Left ventricle myocardium inferior (tissue), 1 donor: ENCODE results near the gene HHAT. TPM values are rescaled to one million over a fixed set of nuclear protein-coding genes. Genes with fewer than 3 reads are reported as not detected.
"Not testable (repeated sequence)": the region's sequence is repeated elsewhere in the genome, so short reads cannot be mapped to it uniquely, and the experiment has no call there.

Experiments
- DNase-seq: peaks from one replicate; pipeline ENCODE4 v3.0.0-alpha.2; 2020
- H3K27ac ChIP-seq: fragments of 200-600 bp; replicated peaks from 2 replicates; pipeline ENCODE4 v1.8.0; 2021
- H3K27me3 ChIP-seq: fragments of 200-600 bp; 2 replicates; pipeline ENCODE4 v1.8.0; 2021; ENCODE audit warnings: low read depth
- H3K36me3 ChIP-seq: fragments of 200-600 bp; 2 replicates; pipeline ENCODE4 v1.8.0; 2021
- H3K4me1 ChIP-seq: fragments of 200-600 bp; 2 replicates; pipeline ENCODE4 v1.8.0; 2021
- H3K4me3 ChIP-seq: fragments of 200-600 bp; 2 replicates; pipeline ENCODE4 v1.8.0; 2021; ENCODE audit warnings: mild to moderate bottlenecking, moderate library complexity
- H3K9me3 ChIP-seq: fragments of 200-600 bp; replicated peaks from 2 replicates; pipeline ENCODE4 v1.8.0; 2021
- intact Hi-C: fragments of 100-400 bp; cut with micrococcal nuclease; formaldehyde crosslinking; loops from one replicate; pipeline ENCODE4 v1.11.0; 2022
- total RNA-seq: library from RNA; stranded (reverse); fragmentation: NEBNext Ultra II Directional; extraction: Animal tissue kit (Norgen Biotek cat#: 25700); gene quantifications from one replicate; pipeline ENCODE4 v1.2.1, GENCODE V29; 2021
- TF ChIP-seq, protein P1 (sequence below): fragments of 200-600 bp; IDR thresholded peaks from 2 replicates; pipeline ENCODE4 v1.8.0; 2021; ENCODE audit warnings: antibody characterized with exemption, mild to moderate bottlenecking, borderline replicate concordance
- donor health status: DM: no; HTN: yes; CAD: no; lungs with severe emphysema.

Gene HHAT
- total RNA-seq, 1 donor from 2014 or later = 2.1 TPM

- H3K9me3 ChIP-seq = no peaks in the 10 kb centered on the region
- TF ChIP-seq, protein P1, sequence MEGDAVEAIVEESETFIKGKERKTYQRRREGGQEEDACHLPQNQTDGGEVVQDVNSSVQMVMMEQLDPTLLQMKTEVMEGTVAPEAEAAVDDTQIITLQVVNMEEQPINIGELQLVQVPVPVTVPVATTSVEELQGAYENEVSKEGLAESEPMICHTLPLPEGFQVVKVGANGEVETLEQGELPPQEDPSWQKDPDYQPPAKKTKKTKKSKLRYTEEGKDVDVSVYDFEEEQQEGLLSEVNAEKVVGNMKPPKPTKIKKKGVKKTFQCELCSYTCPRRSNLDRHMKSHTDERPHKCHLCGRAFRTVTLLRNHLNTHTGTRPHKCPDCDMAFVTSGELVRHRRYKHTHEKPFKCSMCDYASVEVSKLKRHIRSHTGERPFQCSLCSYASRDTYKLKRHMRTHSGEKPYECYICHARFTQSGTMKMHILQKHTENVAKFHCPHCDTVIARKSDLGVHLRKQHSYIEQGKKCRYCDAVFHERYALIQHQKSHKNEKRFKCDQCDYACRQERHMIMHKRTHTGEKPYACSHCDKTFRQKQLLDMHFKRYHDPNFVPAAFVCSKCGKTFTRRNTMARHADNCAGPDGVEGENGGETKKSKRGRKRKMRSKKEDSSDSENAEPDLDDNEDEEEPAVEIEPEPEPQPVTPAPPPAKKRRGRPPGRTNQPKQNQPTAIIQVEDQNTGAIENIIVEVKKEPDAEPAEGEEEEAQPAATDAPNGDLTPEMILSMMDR = no peak
- H3K27me3 ChIP-seq = no peaks in the 10 kb centered on the region
- no peak for DNase-seq
- H3K4me1 ChIP-seq = peaks cover 24% of the 10 kb centered on the region
- no peaks in the 10 kb centered on the region for H3K36me3 ChIP-seq
- peak overlapping the region; percentile 25 for H3K27ac ChIP-seq
- H3K4me3 ChIP-seq = peak overlapping the region; percentile 60
- intact Hi-C loops = no loop called here
Measured at GRCh38 chr1:210342986-210343780, 14.5 kb downstream of the HHAT start.

DNA sequence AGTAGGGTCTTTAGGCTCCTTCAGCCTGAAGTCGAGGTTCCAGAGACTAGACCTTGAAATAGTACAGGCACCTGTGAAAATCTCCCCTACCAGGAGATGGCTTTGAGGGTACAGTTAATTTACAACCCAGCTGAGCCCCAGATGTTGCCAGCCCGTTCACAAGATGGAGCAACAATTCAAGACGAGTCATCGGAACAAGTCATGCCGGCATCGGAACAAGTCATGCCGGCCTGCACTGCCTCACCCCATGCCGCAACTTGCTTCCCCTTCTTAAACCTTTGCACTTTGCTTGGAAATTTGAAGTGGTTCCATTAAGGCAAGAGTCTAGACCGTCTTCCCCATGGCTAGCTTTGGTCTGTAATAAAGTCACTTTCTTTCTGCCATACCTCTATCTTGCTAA is 16.0 kb downstream of the HHAT start:
- H3K27me3 ChIP-seq = no peaks in the 10 kb centered on the region
- H3K4me1 ChIP-seq = peaks cover 24% of the 10 kb centered on the region
- H3K36me3 ChIP-seq = peaks cover under 1% of the 10 kb centered on the region
- no peak overlapping the region for H3K27ac ChIP-seq
- no peak for DNase-seq
- intact Hi-C loops = no loop called here
- no peak overlapping the region for H3K4me3 ChIP-seq
- H3K9me3 ChIP-seq = no peaks in the 10 kb centered on the region
- TF ChIP-seq, protein P1 = no peak

GRCh38 chr1:210347112-210347511 is 18.4 kb downstream of the HHAT start:
- H3K4me1 ChIP-seq = peaks cover 24% of the 10 kb centered on the region
- TF ChIP-seq, protein P1 = no peak
- intact Hi-C loops = no loop called here

DNA sequence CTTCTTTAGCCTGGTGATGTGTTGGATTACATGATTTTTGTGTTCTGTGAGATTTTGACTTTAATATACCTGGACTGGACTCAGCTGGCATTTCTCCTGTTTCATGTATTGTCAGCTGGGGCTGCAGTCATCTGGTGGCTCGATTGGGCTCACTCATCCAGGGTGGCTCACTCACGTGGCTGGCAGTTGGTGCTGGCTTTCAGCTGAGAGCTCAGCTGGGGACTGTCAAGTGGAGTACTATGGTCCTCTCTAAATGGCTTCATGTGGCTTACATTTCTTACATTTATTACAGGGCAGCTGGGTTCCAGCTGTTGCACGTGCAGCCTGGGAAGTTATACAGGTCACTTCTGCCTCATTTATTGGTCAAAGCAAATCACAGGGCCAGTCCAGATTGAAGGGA is 22.8 kb downstream of the HHAT start:
- Histone ChIP-seq H3K4me3 (no peak overlapping the region), H3K27me3 (no peaks in the 10 kb centered on the region), H3K4me1 (peaks cover 10% of the 10 kb centered on the region), H3K36me3 (peaks cover 12% of the 10 kb centered on the region), H3K27ac (no peak overlapping the region), H3K9me3 (no peaks in the 10 kb centered on the region)
- intact Hi-C loops = no loop called here
- TF ChIP-seq, protein P1 = no peak
- DNase-seq = no peak

More at GRCh38 chr1:210347112-210347511, 18.4 kb downstream of the HHAT start:
- Histone ChIP-seq H3K4me3 (no peak overlapping the region), H3K27ac (no peak overlapping the region), H3K9me3 (no peaks in the 10 kb centered on the region), H3K36me3 (peaks cover 12% of the 10 kb centered on the region), H3K27me3 (no peaks in the 10 kb centered on the region)
- no peak for DNase-seq

DNA sequence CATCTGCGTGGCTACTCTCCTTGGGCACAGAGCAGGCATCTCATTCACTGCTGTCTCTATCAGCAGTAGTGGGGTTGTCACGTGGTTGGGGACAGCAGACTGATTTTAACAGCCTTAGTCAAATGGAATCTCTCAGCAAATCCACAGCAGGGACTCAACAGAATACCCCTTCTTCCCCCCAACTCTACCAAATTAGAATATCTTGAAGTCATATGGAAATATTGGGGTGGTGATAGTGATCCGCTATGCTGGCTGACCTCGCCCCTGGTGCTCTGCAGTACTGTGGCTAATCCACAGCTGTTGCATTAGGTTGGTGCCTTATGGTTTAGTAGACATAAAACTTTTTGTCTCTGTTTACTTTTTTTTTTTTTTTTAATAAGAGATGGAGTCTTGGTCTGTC is 23.9 kb downstream of the HHAT start:
- Histone ChIP-seq H3K4me1 (peaks cover under 1% of the 10 kb centered on the region), H3K9me3 (no peaks in the 10 kb centered on the region), H3K36me3 (peaks cover 12% of the 10 kb centered on the region), H3K4me3 (no peak overlapping the region), H3K27ac (no peak overlapping the region), H3K27me3 (no peaks in the 10 kb centered on the region)
- TF ChIP-seq, protein P1 = no peak
- DNase-seq = no peak
- intact Hi-C loops = no loop called here

DNA sequence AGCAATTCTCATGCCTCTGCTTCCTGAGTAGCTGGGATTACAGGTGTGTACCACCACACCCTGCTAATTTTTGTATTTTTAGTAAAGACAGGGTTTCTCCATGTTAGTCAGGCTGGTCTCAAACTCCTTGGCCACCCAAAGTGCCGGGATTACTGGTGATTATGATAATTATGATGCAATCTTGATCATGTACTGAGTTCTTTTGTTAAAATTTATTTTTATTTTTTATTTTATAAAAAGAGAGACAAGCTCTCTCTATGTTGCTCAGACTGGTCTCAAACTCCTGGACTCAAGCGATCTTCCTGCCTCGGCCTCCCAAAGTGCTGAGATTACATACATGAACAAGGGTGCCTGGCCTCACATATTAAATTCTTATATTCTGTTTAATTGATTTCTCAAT is 25.6 kb downstream of the HHAT start:
- H3K9me3 ChIP-seq, intact Hi-C loops, H3K4me3 ChIP-seq, DNase-seq, H3K27me3 ChIP-seq, H3K27ac ChIP-seq, H3K4me1 ChIP-seq: not testable (repeated sequence)
- peaks cover 12% of the 10 kb centered on the region for H3K36me3 ChIP-seq
